Stimulated activated CD4-positive, alpha-beta T cell treated with anti-CD3 and anti-CD28 coated beads, Interleukin-12 subunit alpha, Interleukin-12 subunit beta, amount 100 ng/mL, for 48 hours (primary cell): ENCODE results near the gene ADAMTS17.

Experiments
- DNase-seq, 3 donors: peaks; one replicate each; pipeline ENCODE4 v3.0.0-alpha.2; 2020; ENCODE audit warnings: low read depth in 2 of 3, low spot score in 1 of 3

ADAMTS17 gene

DNA sequence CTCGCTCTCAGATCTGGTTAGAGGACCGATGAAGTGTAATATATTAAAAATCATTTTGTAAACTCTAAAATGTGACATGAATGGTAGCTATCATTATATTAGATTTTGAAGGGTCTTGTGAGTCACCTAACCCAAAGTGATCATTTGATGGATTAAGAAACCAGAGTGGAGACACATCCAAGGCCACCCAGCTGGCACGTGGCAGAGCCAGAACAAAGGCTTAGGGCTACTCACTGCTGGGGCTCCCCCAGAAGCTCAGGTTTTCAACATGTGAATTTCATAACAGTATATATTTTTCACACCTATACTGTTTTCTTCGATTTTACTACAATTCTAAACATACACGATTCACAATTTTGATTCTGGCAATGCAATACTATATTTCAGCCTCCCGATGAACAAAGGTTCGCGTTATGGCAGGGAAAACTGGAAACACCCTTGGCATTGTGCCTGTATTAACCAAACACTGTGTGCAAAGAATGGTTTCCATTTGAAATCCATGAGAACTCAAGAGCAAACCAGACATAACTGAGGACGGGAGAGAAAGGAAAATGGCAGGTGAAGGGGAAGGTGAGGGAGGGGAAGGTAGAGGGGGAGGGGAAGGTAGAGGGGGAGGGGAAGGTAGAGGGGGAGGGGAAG lies 88.9 kb downstream of the ADAMTS17 start:
- DNase-seq, result no peak

DNA sequence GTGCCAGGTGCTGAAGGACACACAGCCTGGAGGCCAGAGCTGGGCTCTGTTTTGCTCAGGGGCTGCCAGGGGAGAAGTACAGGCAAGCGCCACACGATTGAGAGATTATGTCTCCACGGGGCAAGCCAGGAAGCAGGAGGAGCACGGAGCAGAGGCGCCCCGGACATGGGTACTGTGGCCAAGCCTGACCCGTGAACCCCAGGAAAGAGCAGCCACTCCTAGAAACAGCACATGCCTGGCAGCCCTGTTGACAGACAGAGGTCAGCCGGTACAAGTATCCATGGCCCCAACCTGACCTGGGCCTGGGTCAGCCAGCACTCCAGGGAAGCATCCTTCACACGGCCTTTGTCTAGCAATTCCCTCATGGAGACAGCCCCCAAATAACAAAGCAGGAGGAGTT lies 89.4 kb downstream of the ADAMTS17 start:
- no peak for DNase-seq

DNA sequence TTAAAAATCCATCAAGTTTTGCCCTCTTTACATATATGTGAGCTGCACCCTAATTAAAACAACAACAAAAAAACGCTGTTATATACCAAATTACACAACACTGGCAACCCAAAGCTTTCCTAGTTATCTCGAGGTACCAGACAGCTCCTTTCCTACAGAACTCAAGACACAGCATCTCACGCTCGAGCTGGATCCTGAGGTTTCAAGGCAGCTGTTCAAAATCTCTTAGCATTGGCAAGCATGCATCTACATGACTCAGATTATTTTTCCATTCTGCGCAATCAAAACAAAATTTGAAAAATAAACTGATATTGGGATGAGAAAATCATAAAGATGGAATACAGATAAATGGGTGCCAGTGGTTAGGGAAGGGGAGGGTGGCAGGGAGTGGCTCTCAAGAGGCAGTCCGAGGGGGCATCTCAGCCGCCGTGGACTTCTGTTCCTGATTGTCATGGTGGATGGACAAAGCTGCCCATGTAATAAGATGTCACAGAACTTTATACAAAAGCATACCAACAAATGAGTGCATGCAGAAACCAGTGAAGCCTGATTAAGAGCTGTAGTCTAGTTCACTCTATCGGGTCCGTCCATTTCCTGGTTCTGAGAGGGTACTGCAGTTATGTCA lies 91.5 kb downstream of the ADAMTS17 start:
- DNase-seq, result no peak

DNA sequence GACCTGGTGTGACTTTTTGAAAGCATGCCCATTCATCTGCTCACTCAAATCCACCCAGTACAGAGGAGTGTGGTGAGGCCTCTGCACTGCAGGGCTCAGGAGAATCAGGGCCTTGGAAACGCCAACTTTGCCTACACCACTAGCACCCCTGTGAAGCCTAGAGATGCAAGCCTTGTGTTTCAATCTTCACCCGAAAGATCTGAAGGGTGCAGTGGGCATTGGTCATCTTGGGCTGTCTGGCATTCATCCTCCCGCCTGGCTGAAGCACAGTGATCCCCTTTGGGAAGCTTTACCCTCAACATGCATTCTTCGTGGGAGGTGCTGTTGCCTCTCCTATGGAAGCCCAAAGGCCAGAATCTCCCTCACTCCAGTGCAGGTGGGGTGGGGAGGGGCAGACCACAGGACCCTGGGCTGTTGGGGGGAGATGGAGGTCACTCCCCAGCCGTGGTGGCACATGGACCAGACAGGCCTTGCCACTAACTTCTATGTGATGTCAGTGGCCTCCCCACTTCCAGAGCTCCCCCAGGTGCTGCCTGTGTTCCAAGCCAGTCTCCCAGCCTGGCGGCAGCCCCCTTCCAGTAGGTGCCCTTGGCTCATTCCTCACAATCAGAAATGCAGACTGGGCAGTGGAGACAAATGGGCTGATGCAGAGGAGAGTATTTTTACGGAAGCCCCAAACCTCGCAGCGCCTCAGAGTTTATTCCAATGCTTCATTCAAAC lies 92.5 kb downstream of the ADAMTS17 start:
- DNase-seq, result no peak

DNA sequence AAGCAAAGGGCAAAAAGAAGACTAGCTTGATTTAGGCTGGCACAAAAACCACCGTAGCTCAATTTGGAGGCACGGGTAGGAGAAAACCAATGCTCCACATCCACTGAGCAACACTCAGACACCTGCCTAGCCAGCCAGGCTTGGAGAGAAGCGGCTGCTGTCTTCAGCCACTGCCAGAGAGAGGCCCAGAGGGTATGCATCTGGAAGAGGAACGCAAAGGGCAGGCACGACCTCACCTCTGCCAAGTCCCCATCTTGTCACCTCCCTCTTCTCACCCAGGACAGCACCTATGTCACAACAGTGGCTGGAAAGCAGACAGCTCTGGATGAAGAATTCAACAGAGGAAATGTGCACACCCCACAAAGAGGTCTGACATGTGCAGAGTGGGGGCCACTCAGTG lies 93.5 kb downstream of the ADAMTS17 start:
- DNase-seq, result no peak

DNA sequence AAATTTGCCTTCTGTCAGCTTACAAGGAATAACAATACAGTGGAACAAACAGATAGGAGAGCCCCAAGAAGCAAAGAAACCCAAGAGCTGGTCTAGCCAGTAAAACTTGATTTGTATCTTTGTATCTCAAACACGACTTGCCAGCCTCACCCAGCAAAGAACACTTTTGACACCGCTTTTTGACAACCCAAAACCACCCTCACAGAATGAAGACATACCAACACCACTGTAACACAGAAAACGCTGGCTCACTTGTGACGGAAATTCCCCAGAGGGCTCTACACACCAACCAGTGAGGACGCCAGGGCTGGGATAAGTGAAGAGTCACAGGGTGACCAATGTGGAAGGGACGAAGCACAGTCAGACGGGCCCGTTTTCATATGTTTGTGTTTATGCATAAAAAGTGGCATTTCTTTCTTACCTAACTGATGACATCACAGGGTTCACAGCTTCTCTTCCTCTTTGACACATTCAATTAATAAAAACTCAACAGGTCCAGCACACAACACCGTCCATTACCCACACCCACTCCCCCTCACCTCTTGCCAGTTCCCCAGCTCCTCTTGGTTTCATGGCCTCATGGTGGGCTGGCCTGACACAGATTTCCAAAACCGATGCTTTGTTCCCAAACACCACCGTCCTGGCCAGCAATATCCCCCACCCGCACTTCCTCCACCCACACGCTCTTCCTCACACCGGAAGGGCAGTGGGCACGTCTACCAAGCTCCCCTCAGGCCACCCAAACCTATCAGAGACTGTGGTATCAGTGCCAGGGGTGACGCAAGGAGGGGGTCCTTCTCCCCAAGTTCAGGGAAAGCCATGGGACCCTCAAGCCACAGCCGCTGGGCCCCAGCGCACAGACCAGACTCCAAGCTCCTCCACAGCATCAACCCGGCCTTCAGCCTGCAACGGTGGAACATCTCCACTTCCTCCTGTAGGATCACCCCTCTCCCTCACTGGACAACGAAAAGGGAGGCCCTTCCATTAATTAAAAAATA lies 94.2 kb downstream of the ADAMTS17 start:
- no peak for DNase-seq

DNA sequence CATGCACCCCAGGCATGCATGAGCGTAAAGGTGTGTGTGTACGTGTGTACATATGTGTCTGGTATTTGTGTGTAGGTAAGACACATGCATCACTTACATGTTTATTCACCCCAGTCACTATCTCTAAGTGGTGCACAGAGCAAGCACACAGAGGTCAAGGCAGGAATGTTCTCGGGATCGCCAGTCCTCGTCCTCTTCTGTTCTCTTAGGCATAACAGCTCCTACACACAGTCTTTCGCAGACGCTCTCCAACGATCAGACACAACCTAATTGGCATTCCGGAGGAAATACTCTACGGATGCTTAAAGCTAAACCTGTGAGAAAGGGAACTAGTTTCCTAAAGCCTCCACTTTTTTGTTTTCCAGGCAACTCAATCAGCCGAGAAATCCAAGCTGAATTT lies 95.9 kb downstream of the ADAMTS17 start:
- no peak for DNase-seq

DNA sequence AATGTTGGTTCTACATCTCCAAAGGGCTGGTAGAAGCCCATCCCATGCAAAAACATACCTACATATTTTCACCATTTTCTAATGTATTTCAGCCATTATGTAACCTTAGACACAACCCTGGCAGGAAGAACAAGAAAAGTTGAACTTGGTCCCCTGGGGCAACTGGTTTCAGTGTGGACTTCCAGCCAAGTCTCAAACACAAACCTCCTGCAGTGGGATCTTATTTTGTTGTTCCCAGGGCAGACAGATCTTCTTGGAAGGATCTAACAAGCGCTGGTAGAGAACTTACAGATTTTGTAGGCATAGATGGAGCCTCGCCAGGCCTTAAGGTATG lies 96.3 kb downstream of the ADAMTS17 start:
- no peak for DNase-seq

DNA sequence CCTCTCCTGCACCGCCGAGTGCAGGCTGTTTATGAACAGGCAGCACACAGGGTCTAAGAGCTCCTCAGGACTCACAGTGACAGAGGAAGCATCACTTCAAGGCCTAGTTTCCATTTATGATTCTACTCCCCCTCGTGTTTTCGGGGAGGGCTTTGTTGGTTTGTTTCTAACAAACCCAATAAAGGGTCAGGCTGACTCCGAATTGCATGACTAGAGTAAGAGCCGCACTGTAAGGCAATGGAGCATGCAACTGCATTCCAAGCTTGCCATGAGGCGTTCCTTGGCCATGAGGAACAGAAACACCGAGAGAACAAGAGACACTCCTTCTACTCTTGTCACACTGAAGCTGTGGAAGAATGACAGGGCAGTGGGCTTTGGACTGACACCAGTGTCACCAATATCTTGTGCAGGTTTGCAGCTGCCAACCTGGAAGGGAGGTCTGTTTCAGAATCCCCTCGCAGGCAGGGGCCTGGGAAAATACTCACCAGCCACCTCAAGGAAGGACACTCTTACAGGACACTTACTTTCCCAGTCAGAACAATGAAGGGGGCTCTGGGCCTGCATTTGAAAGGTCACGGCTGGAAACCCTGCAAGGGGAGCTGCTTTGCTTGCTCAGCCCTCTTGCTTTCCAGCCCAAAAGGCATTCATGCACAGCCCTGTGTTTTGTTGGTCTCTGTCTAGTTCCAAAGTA lies 96.8 kb downstream of the ADAMTS17 start:
- DNase-seq, result no peak

DNA sequence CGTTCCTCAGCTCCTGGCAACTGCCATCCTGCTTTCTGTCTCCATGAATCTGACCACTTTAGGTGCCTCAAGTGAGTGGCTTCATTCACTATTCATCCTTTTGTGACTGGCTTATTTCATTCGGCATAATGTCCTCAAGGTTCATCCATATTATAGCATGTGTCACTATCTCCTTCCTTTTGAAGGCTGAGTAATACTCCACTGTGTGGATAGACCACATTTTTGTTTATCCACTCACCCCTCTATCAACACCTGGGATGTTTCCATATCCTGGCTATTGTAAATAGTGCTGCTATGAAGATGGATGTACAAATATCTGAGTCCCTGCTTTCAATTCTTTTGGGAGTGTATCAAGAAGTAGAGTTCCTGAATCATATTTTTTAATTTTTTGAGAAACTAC lies 98.8 kb downstream of the ADAMTS17 start:
- no peak for DNase-seq

DNA sequence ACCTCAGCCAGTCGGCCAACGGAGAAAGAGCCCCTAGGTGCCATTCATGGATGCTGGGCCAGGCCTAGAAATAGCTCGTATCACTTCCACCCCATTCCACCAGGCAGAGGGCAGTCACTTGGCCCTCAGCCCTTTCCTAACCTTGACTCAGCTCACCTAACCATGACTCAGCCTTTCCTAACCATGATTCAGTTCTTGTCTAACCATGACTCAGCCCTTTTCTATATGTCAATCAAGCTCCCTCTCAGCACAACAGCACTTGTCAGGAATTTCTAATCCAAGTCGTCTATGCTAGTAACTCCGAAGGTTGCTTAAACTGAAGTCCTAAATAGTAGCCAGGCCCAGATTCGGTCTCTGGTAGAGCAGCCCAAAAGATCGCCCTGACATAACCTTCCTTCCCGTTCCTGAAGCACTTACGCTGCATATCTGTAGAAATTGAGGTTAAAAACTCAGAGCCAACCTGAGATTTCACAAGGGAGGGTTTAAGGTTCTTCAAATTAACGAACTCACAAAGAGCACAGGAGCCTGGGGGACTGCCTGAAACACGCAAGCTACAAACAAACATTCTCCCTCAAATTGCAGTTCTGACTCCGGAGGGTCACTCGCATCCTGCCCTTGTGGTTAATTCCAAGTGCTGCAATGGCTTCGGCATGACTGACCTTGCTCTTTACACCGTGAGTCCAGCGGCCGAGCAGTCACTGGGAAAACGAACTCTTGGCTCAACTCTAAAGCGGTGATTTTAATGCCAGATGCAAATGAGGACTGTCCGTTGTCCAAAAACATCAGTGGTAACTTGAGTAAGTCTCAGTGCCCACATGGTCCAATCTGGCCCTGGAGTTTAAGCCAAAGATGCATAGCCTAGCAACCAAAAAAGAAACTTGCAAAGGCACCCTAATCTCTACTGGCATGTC lies 99.9 kb downstream of the ADAMTS17 start:
- DNase-seq, result no peak

DNA sequence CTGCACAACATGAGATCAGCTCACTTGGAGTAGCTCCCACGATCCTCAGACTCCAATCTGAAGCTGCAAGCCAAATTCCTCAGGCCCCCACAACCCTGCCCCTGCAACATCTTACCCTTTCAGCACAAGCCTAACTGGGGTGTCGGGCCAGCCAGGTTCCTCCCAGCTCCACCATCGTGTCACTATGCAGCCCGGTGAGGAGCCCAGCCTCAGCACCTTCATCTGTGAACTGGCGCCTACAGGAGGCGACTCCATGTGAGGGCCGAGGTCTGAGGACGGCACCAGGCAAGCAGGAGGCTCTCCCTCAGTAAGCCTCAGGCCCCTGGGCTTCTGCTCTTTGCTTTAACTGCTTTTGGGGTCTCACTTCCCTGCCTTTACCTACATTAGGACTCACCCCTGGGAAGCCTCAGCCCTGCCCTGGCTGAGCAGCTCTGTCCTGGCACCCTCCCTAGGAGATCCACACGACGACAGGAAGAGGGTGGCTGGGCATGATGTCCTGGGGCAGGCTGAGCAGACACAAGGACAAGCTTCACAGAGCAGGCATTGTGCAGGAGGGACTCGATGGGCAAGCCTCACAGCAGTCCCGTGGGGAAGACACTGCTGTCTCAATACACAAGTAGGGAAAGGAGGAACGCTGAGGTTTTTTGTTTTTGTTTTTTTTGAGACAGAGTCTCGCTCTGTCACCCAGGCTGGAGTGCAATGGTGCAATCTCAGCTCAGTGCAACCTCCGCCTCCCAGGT lies 104.6 kb downstream of the ADAMTS17 start:
- no peak for DNase-seq

DNA sequence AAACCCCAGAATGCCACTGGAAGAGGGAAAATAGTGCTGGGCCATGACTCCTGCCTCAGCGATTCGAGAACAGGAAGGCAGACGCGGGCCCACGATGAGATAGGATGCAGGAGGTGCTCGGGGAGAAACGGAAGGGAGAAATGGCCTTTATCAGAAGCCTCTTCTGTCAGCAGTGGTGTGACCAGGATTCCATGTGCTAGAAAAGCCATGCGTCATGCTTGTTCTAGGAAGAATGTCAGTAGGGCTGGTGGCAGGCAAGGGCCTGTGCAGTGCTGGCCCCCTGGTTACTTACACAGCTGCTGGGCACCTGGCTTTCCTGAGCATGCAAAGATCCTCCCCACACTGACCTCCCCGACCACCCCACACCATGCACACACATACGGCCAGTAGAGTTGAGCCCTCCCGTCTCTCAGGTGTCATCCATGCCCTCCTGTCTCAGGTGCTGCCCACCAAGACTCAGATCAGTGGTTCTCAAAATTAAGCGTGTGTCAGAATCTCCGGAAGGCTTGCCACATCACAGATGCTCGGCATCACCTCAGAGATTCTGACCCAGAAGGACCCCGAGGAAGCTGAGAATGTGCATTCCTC lies 106.7 kb downstream of the ADAMTS17 start:
- DNase-seq, result no peak

DNA sequence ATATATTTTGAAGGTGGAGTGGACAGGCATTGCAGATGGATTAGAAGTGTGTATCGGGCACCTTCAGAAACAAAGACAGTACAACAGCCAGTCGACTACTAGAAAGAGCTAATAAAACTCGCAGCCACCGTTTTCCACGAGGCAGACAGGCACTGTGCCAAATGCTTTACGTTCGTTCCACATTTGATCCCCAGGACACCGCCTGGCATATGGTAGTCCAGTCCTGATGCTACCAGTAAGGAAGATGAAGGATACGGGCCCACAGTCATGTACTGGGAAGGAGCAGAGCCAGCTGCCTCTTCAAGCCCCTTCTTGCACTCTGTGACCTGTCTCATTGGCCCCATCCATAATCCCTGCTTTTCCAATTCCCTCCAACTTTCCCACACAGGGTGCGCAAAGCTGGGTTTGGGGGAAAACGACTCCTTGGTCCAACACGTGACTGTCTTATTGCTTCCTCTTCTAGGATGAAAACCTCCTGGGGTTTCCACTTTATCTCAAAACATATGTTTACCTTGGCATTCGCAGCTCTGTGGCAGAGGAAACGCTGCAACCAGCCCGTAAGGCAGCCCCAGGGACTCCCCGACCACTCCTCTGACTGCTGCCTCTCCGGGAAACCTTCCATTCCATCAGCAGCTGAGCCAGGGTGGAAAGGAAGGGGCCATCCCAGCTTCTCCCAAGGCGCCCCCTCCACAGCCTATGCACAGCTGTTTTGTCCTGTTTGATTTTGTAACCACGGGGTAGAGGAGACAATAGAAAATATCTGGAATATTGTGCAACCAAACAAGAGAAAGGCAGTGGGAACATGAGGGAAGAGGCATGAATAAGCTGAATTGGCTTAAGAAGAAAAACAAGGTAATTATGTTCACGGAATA lies 107.4 kb downstream of the ADAMTS17 start:
- no peak for DNase-seq

DNA sequence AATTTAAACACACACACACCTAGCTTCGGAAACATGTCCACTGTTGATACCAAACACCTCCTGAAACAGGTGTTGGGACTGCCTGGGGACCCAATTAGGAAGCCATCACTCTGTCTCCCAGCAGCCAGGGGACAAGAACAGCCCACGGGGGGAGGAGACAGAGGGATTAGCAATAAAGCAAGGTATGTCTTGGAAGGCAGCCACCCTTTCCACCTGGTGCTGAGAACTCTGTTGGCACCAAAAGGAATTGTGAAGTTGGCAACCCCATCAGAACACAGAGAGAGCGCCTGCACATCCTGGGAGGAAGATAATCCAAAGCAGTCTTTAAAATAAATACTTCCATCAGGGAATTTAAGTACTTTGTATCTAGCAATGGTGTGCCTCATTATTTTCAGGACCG lies 111.0 kb downstream of the ADAMTS17 start:
- no peak for DNase-seq

DNA sequence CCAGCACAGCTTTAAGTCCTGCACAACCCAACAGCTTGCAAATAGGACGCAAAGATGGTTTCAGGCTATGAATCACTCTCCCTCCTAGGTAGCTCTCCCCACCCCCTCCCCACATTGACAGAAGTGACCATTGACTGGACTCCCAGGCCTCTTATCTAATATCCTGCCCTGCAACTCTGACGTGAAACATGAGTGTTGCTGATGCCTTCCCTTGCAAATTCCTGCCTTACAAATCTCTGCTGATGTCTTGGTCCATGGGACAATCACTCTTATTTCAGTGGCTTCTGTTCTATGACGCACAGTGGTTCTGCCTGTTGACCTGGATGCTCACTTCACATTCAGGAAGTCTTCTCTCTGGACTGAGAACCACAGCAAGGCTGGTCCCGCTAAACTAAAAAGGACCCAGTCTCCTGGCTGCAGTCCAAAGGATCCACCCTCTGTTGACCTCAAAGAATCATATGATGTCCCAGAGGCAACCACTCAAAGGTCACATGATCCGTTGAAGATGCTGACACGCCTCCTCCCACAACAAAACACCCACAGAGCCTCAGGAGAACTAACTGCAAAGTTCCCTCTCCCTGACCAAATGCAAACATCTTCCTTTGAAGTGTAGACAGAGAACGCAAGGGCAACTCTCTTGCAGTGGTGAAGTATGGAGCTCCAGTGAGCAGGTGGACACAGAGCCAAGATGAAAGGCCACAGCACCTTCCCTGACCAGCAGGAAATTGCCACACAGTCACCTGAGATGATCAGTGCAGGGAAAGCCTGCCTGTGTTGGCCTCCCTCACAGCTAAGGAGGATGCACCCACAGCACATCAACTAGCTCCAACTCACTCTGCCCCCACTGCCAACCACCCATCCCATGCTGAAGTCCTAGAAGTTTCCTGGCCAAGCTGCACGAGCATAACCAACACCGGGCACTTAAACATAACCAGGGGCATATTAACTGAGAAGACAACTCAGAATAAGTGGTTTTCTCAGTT lies 112.3 kb downstream of the ADAMTS17 start:
- no peak for DNase-seq

DNA sequence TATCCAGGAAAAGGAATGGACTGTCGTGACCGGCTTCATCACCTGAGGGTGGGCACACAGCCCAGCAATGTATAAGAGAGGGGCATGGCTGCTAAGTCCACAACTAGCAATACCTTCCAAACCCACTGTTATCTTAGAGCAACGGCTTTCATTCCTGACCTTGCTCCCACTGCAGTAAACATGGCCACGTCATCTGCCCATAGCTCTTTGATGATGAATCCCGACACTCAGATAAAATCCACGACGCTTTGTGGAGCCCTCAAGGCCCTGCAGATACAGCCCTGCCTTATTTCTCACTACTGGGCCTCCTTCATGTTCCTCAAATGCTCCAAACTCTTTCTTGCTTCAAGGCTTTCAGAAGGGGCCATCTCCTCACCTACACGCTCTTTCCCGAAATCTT lies 114.0 kb downstream of the ADAMTS17 start:
- DNase-seq, result no peak
